ENCODE measurements around the gene OR6B2. TPM values are rescaled to one million over a fixed set of nuclear protein-coding genes. Genes with fewer than 3 reads are reported as not detected.

Gene OR6B2
- total and polyA plus RNA-seq, 4 donors, result not detected

DNA sequence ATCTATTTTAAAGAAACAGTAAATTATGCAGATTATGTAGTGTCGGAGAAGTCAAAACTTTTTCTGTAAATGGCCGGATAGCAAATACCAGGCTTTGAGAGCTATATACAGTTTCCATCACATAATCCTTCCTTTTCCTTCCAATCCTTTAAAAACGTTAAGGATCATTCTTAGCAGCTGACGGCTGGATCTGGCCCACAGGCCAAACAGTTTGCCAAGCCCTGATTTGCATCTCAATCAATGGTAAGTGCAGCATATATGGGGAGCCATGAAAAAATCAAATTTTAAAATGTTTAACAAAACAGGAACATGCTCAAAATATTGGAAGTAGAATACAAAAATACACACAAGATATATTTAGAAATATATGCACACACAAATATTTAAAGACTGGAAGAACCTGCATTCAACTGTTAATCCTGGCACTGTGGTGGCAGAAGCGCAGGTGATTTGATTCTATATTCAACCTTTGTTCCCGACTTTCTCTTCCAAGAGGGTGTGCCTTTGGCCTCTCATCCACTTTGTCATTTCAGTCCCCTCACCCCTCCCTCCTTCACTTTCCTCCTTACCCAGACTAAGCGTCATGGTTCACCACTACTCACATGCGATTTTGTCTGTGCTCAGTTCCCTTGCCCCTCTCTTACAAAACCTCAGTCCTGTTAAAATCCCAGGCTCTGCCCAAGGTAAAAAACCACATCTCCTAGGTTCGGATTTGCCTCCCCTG is 32.4 kb downstream of the OR6B2 start:
- no peak for ATAC-seq (ENCODE audit: insufficient read depth, low FRiP score)
- H3K9me3 ChIP-seq (ENCODE audit: control insufficient read depth in 4 of 4, insufficient read depth in 3 of 4, low read length in 3 of 4), result no peaks in the 10 kb centered on the region
- peaks cover 18 to 43% (median 27%) of the 10 kb centered on the region in 4 donors for H3K36me3 ChIP-seq (ENCODE audit: control insufficient read depth in 4 of 4, insufficient read depth in 4 of 4, low read length in 4 of 4)

DNA sequence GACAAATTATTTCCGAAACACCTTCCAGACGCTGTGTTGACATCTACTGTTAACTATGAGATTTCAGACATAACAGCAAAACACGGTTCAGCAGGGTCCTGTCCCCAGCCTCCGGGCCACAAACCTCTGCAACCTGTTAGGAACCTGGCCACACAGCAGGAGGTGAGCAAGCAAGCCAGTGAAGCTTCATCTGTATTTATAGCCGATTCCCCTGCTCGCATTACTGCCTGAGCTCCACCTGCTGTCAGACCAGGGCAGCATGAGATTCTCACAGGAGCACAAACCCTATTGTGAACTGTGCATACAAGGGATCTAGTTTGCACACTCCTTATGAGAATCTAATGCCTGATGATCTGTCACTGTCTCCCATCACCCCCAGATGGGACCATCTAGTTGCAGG is 36.1 kb downstream of the OR6B2 start:
- Histone ChIP-seq H3K27me3 (ENCODE audit: control insufficient read depth in 3 of 3, insufficient read depth in 3 of 3, low read length in 2 of 3) (no peaks in the 10 kb centered on the region), H3K27ac (ENCODE audit: low read depth in 1 of 2, low read length in 1 of 2) (no peak overlapping the region), H3K36me3 (ENCODE audit: control insufficient read depth in 4 of 4, insufficient read depth in 4 of 4, low read length in 4 of 4) (peaks cover 10 to 33% (median 21%) of the 10 kb centered on the region in 4 donors), H3K4me1 (ENCODE audit: control insufficient read depth in 5 of 5, insufficient read depth in 5 of 5, low read length in 5 of 5) (no peaks in the 10 kb centered on the region), H3K4me3 (no peak overlapping the region), H3K9me3 (ENCODE audit: control insufficient read depth in 4 of 4, insufficient read depth in 3 of 4, low read length in 3 of 4) (no peaks in the 10 kb centered on the region), H3K9ac (ENCODE audit: insufficient read depth in 1 of 2, low read length in 2 of 2) (no peak overlapping the region)
- DNase-seq, result no peak
- 93 to 95% methylated on average over 6 of the region's 6 CpGs for WGBS, 2 donors
- TF ChIP-seq, protein P1, sequence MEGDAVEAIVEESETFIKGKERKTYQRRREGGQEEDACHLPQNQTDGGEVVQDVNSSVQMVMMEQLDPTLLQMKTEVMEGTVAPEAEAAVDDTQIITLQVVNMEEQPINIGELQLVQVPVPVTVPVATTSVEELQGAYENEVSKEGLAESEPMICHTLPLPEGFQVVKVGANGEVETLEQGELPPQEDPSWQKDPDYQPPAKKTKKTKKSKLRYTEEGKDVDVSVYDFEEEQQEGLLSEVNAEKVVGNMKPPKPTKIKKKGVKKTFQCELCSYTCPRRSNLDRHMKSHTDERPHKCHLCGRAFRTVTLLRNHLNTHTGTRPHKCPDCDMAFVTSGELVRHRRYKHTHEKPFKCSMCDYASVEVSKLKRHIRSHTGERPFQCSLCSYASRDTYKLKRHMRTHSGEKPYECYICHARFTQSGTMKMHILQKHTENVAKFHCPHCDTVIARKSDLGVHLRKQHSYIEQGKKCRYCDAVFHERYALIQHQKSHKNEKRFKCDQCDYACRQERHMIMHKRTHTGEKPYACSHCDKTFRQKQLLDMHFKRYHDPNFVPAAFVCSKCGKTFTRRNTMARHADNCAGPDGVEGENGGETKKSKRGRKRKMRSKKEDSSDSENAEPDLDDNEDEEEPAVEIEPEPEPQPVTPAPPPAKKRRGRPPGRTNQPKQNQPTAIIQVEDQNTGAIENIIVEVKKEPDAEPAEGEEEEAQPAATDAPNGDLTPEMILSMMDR (IDR thresholded peaks at IDR 0.05; ENCODE audit: control extremely low read depth, extremely low read depth), result no peak
- ATAC-seq (ENCODE audit: insufficient read depth, low FRiP score), result no peak

More for the DNA sequence above, 32.4 kb downstream of the OR6B2 start:
- TF ChIP-seq, protein P1 (IDR thresholded peaks at IDR 0.05; ENCODE audit: control extremely low read depth, extremely low read depth), result no peak
- no peak overlapping the region for H3K4me3 ChIP-seq
- DNase-seq, result no peak
- H3K27me3 ChIP-seq (ENCODE audit: control insufficient read depth in 3 of 3, insufficient read depth in 3 of 3, low read length in 2 of 3), result no peaks in the 10 kb centered on the region
- H3K9ac ChIP-seq (ENCODE audit: insufficient read depth in 1 of 2, low read length in 2 of 2), result no peak overlapping the region
- no peaks in the 10 kb centered on the region for H3K4me1 ChIP-seq (ENCODE audit: control insufficient read depth in 5 of 5, insufficient read depth in 5 of 5, low read length in 5 of 5)
- WGBS, 2 donors, result 82 to 90% methylated on average over 9 of the region's 9 CpGs
- no peak overlapping the region for H3K27ac ChIP-seq (ENCODE audit: low read depth in 1 of 2, low read length in 1 of 2)

DNA sequence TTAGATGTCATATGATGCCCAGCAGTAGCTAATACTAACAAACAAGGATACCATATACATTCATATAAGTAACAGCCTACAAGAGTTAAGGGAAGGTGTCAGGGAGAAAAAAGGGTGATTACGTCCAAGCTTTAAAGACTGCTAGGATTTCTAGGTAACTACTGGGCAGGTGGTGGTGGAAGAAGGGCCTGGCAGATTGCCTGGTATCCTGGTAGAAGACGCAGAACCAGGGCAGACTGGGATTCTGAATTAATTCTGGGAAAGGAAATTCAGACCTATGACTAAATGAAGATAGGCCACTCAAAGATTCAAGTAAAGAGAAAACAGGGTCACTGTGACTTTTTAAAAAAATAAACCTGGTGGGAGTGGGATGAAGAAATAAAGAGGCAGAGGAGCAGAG is 36.9 kb downstream of the OR6B2 start:
- no peaks in the 10 kb centered on the region for H3K4me1 ChIP-seq (ENCODE audit: control insufficient read depth in 5 of 5, insufficient read depth in 5 of 5, low read length in 5 of 5)
- H3K36me3 ChIP-seq (ENCODE audit: control insufficient read depth in 4 of 4, insufficient read depth in 4 of 4, low read length in 4 of 4), result peaks cover 9 to 37% (median 23%) of the 10 kb centered on the region in 4 donors
- no peaks in the 10 kb centered on the region for H3K9me3 ChIP-seq (ENCODE audit: control insufficient read depth in 4 of 4, insufficient read depth in 3 of 4, low read length in 3 of 4)
- no peak overlapping the region for H3K9ac ChIP-seq (ENCODE audit: insufficient read depth in 1 of 2, low read length in 2 of 2)
- TF ChIP-seq, protein P1 (IDR thresholded peaks at IDR 0.05; ENCODE audit: control extremely low read depth, extremely low read depth), result no peak
- no peak overlapping the region for H3K4me3 ChIP-seq
- no peaks in the 10 kb centered on the region for H3K27me3 ChIP-seq (ENCODE audit: control insufficient read depth in 3 of 3, insufficient read depth in 3 of 3, low read length in 2 of 3)
- ATAC-seq (ENCODE audit: insufficient read depth, low FRiP score), result no peak
- WGBS, 2 donors, result 96 to 99% methylated on average over 2 of the region's 2 CpGs
- DNase-seq, result no peak
- H3K27ac ChIP-seq (ENCODE audit: low read depth in 1 of 2, low read length in 1 of 2), result no peak overlapping the region

Data from lung (tissue), 12 donors.